GM12892 (cell line): ENCODE results near the gene TNFRSF9.

Source experiments
- POLR2A ChIP-seq: IDR thresholded peaks from 2 replicates; pipeline ENCODE4 v1.6.1; 2011; ENCODE audit warnings: low read depth, low read length, control low read depth
- POLR2AphosphoS5 ChIP-seq: IDR thresholded peaks from 2 replicates; pipeline ENCODE4 v1.6.1; 2011; ENCODE audit warnings: low read depth, low read length, control low read depth
- TAF1 ChIP-seq: IDR thresholded peaks from 2 replicates; pipeline ENCODE4 v1.6.1; 2011; ENCODE audit warnings: low read depth, mild to moderate bottlenecking, control low read depth, low read length, borderline replicate concordance

GRCh38 chr1:7922301-7922700 lies 18.3 kb downstream of the TNFRSF9 start:
- TF ChIP-seq TAF1 (no peak), POLR2A (no peak), POLR2AphosphoS5 (no peak)
